Activated T-helper 2 cell treated with anti-CD3 and anti-CD28 coated beads, Interferon-gamma antibody, Interleukin-2, Interleukin-4, amounts not matched to agents 10 μg/mL and 5 μg/mL and 100 μg/mL, durations not matched to agents 14 hours and 24 hours and 36 hours (primary cell): Measurements from ENCODE around the gene ADD1. TPM values are rescaled to one million over a fixed set of nuclear protein-coding genes. Genes with fewer than 3 reads are reported as not detected.
"Not testable (repeated sequence)": the region's sequence is repeated elsewhere in the genome, so short reads cannot be mapped to it uniquely, and the experiment has no call there.

Experiments used
- DNase-seq: peaks from one replicate; pipeline ENCODE4 v3.0.0; 2021; ENCODE audit warnings: low spot score
- H3K27ac Mint-ChIP-seq: one replicate; pipeline ENCODE4 v1.8.0; 2021; ENCODE audit warnings: mixed read lengths
- H3K27me3 Mint-ChIP-seq: one replicate; pipeline ENCODE4 v1.8.0; 2021; ENCODE audit warnings: low read depth, mixed read lengths
- H3K36me3 Mint-ChIP-seq: one replicate; pipeline ENCODE4 v1.8.0; 2021; ENCODE audit warnings: low read depth, mixed read lengths
- H3K4me1 Mint-ChIP-seq: one replicate; pipeline ENCODE4 v1.8.0; 2021; ENCODE audit warnings: low read depth, mixed read lengths
- H3K4me3 Mint-ChIP-seq: one replicate; pipeline ENCODE4 v1.8.0; 2021; ENCODE audit warnings: low read depth, mild to moderate bottlenecking, moderate library complexity, mixed read lengths
- H3K9me3 Mint-ChIP-seq: one replicate; pipeline ENCODE4 v1.8.0; 2021; ENCODE audit warnings: mixed read lengths
- intact Hi-C: fragments of 100-400 bp; cut with micrococcal nuclease; formaldehyde crosslinking; loops from one replicate; pipeline ENCODE4 v1.15.1; 2023
- total RNA-seq: library from RNA; stranded (reverse); gene quantifications from 2 replicates; pipeline ENCODE4 v1.2.3, GENCODE V29; 2022

Gene ADD1
- total RNA-seq, 1 donor from 2014 or later, result 242 TPM

GRCh38 chr4:2960450-2960849 lies 116.8 kb downstream of the ADD1 start:
- Mint-ChIP-seq H3K4me1 (peaks cover 51% of the 10 kb centered on the region), H3K36me3 (peaks cover 64% of the 10 kb centered on the region)
- not testable (repeated sequence) for H3K27me3 Mint-ChIP-seq, H3K27ac Mint-ChIP-seq, DNase-seq, H3K9me3 Mint-ChIP-seq, H3K4me3 Mint-ChIP-seq
- intact Hi-C loops, result loop anchor here (5.0 to 10.0 kb wide), 3 partner anchors 77 to 244 kb away; no protein-coding TSS in a partner anchor

- intact Hi-C loops, result loop anchor here (5.0 to 10.0 kb wide), 3 partner anchors 76 to 243 kb away; no protein-coding TSS in a partner anchor
- peaks cover 54% of the 10 kb centered on the region for H3K36me3 Mint-ChIP-seq
- peak overlapping the region; percentile 87 for H3K27ac Mint-ChIP-seq
- H3K4me3 Mint-ChIP-seq, result peak overlapping the region; percentile 92
- no peaks in the 10 kb centered on the region for H3K27me3 Mint-ChIP-seq
- DNase-seq, result no peak
- peaks cover 42% of the 10 kb centered on the region for H3K4me1 Mint-ChIP-seq
- no peaks in the 10 kb centered on the region for H3K9me3 Mint-ChIP-seq
These were observed 117.8 kb downstream of the ADD1 start for GRCh38 chr4:2961421-2961810.

GRCh38 chr4:2961811-2962441 lies 118.3 kb downstream of the ADD1 start:
- Mint-ChIP-seq H3K27me3 (no peaks in the 10 kb centered on the region), H3K27ac (peak overlapping the region; percentile 87), H3K36me3 (peaks cover 49% of the 10 kb centered on the region), H3K4me3 (peak overlapping the region; percentile 92), H3K9me3 (no peaks in the 10 kb centered on the region), H3K4me1 (peaks cover 39% of the 10 kb centered on the region)
- intact Hi-C loops, result loop anchor here (1.0 to 10.0 kb wide), 6 partner anchors 8 to 425 kb away; partner anchors contain the start of gene FAM193A
- DNase-seq, result peak; percentile 39

- Mint-ChIP-seq H3K36me3 (peaks cover 42% of the 10 kb centered on the region), H3K27ac (peak overlapping the region; percentile 87), H3K27me3 (no peaks in the 10 kb centered on the region), H3K4me3 (peak overlapping the region; percentile 92), H3K9me3 (no peaks in the 10 kb centered on the region), H3K4me1 (peaks cover 34% of the 10 kb centered on the region)
- no peak for DNase-seq
- intact Hi-C loops, result loop anchor here (1.0 to 10.0 kb wide), 9 partner anchors 8 to 544 kb away; partner anchors contain the start of genes CFAP99, FAM193A, HTT and HTT-AS
These were observed 119.0 kb downstream of the ADD1 start for GRCh38 chr4:2962614-2963174.

- peaks cover 28% of the 10 kb centered on the region for H3K4me1 Mint-ChIP-seq
- intact Hi-C loops, result loop anchor here (1.0 to 10.0 kb wide), 7 partner anchors 74 to 545 kb away; partner anchors contain the start of genes CFAP99, FAM193A, HTT and HTT-AS
- H3K36me3 Mint-ChIP-seq, result peaks cover 35% of the 10 kb centered on the region
These were observed 119.7 kb downstream of the ADD1 start, which contains the start of the genes GRK4 and NOP14 for GRCh38 chr4:2963175-2963965. TSS of gene GRK4 (plus strand) at chr4:2963571. CDS start at chr4:2964071, 500 bp downstream. TSS of gene NOP14 (minus strand) at chr4:2963406. CDS start at chr4:2963319, 87 bp downstream.

GRCh38 chr4:2963966-2964471 lies 120.4 kb downstream of the ADD1 start:
- H3K36me3 Mint-ChIP-seq, result peaks cover 28% of the 10 kb centered on the region
- H3K27me3 Mint-ChIP-seq, result no peaks in the 10 kb centered on the region
- peaks cover 22% of the 10 kb centered on the region for H3K4me1 Mint-ChIP-seq
- peak overlapping the region; percentile 86 for H3K4me3 Mint-ChIP-seq
- intact Hi-C loops, result loop anchor here (1.0 to 10.0 kb wide), 7 partner anchors 73 to 546 kb away; partner anchors contain the start of genes CFAP99, FAM193A, HTT and HTT-AS
- no peak for DNase-seq
- no peak overlapping the region for H3K27ac Mint-ChIP-seq
- no peaks in the 10 kb centered on the region for H3K9me3 Mint-ChIP-seq

More at GRCh38 chr4:2963175-2963965, 119.7 kb downstream of the ADD1 start, which contains the start of the genes GRK4 and NOP14:
- Mint-ChIP-seq H3K27me3 (no peaks in the 10 kb centered on the region), H3K27ac (peak within 1 kb of the TSS; percentile 87), H3K4me3 (peak within 1 kb of the TSS; percentile 92), H3K9me3 (no peaks in the 10 kb centered on the region)
- peak; percentile 97 for DNase-seq

GRCh38 chr4:2964706-2965258 lies 121.1 kb downstream of the ADD1 start:
- peaks cover 18% of the 10 kb centered on the region for H3K4me1 Mint-ChIP-seq
- peak overlapping the region; percentile 86 for H3K4me3 Mint-ChIP-seq
- no peak for DNase-seq
- no peaks in the 10 kb centered on the region for H3K9me3 Mint-ChIP-seq
- H3K36me3 Mint-ChIP-seq, result peaks cover 23% of the 10 kb centered on the region
- no peak overlapping the region for H3K27ac Mint-ChIP-seq
- no peaks in the 10 kb centered on the region for H3K27me3 Mint-ChIP-seq
- intact Hi-C loops, result loop anchor here (5.0 to 10.0 kb wide), 3 partner anchors 73 to 240 kb away; no protein-coding TSS in a partner anchor

- no peak for DNase-seq
- H3K27me3 Mint-ChIP-seq, result no peaks in the 10 kb centered on the region
- H3K9me3 Mint-ChIP-seq, result no peaks in the 10 kb centered on the region
- H3K4me1 Mint-ChIP-seq, result peaks cover 17% of the 10 kb centered on the region
- intact Hi-C loops, result loop anchor here (10.0 kb wide), 1 partner anchor 240 kb away; no protein-coding TSS in a partner anchor
- H3K4me3 Mint-ChIP-seq, result peak overlapping the region; percentile 55
- H3K36me3 Mint-ChIP-seq, result peaks cover 19% of the 10 kb centered on the region
- no peak overlapping the region for H3K27ac Mint-ChIP-seq
These were observed 121.6 kb downstream of the ADD1 start for GRCh38 chr4:2965262-2965661.

GRCh38 chr4:2968381-2968780 lies 124.7 kb downstream of the ADD1 start:
- DNase-seq, result no peak
- peaks cover 5% of the 10 kb centered on the region for H3K4me1 Mint-ChIP-seq
- no peak overlapping the region for H3K4me3 Mint-ChIP-seq
- no peaks in the 10 kb centered on the region for H3K9me3 Mint-ChIP-seq
- H3K27ac Mint-ChIP-seq, result no peak overlapping the region
- H3K27me3 Mint-ChIP-seq, result no peaks in the 10 kb centered on the region
- intact Hi-C loops, result loop anchor here (10.0 kb wide), 1 partner anchor 236 kb away; no protein-coding TSS in a partner anchor
- H3K36me3 Mint-ChIP-seq, result peaks cover 3% of the 10 kb centered on the region

GRCh38 chr4:2971275-2971674 lies 127.6 kb downstream of the ADD1 start:
- Mint-ChIP-seq H3K36me3 (no peaks in the 10 kb centered on the region), H3K27ac (no peak overlapping the region), H3K4me3 (no peak overlapping the region), H3K4me1 (no peaks in the 10 kb centered on the region), H3K9me3 (no peaks in the 10 kb centered on the region), H3K27me3 (no peaks in the 10 kb centered on the region)
- intact Hi-C loops, result no loop called here
- DNase-seq, result no peak

GRCh38 chr4:2977211-2978088 lies 133.8 kb downstream of the ADD1 start:
- Mint-ChIP-seq H3K27me3 (no peaks in the 10 kb centered on the region), H3K4me1 (no peaks in the 10 kb centered on the region), H3K4me3 (no peak overlapping the region), H3K27ac (no peak overlapping the region), H3K9me3 (peaks cover 9% of the 10 kb centered on the region), H3K36me3 (no peaks in the 10 kb centered on the region)
- DNase-seq, result no peak
- intact Hi-C loops, result loop anchor here (1.0 kb wide), 1 partner anchor 60 kb away; no protein-coding TSS in a partner anchor
